ENCODE results near the gene CDH23.
"Not testable (repeated sequence)": the region's sequence is repeated elsewhere in the genome, so short reads cannot be mapped to it uniquely, and the experiment has no call there.

CDH23 gene

DNA sequence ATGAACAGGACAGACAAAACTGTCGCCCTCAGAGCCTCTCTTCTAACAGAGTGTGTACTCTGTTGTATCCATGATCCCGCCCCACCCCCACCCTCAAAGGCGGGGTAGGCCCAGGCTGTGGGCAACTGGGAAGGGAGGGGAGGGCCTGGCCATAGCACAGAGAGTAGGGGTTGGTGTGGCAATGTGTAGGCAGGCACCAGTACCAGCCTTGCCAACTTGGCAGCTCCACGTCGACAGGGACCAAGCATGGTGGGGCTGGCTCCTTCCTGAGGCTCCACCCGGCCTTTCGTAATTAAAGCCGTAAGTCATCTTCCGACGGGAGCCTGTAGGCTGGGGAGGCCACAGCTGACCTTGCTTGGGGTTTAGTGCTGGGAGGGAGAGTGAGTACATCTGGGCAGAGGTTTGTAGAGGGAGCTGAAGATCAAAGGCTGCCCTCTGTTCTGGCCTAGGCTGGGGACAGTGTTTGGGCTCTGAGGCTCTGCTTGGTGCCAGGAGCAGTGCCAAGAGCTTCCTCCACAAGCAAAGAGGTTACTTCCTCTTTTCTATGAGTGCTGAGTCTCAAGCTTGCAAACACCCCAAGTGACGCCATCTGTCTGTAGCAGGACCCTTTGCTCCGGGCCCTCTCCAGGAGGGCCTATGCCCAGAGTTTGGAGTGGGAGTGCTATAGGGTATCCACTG lies 201.2 kb downstream of the CDH23 start:
- no peak for DNase-seq (ENCODE audit: low read depth)
- TF ChIP-seq, protein P1, sequence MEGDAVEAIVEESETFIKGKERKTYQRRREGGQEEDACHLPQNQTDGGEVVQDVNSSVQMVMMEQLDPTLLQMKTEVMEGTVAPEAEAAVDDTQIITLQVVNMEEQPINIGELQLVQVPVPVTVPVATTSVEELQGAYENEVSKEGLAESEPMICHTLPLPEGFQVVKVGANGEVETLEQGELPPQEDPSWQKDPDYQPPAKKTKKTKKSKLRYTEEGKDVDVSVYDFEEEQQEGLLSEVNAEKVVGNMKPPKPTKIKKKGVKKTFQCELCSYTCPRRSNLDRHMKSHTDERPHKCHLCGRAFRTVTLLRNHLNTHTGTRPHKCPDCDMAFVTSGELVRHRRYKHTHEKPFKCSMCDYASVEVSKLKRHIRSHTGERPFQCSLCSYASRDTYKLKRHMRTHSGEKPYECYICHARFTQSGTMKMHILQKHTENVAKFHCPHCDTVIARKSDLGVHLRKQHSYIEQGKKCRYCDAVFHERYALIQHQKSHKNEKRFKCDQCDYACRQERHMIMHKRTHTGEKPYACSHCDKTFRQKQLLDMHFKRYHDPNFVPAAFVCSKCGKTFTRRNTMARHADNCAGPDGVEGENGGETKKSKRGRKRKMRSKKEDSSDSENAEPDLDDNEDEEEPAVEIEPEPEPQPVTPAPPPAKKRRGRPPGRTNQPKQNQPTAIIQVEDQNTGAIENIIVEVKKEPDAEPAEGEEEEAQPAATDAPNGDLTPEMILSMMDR (IDR thresholded peaks at IDR 0.05; ENCODE audit: insufficient read depth, low read depth, low read length, missing control alignments): no peak
- H3K4me3 ChIP-seq (ENCODE audit: low read length): no peak overlapping the region

- no peak overlapping the region for H3K4me3 ChIP-seq (ENCODE audit: low read length)
- TF ChIP-seq, protein P1 (IDR thresholded peaks at IDR 0.05; ENCODE audit: insufficient read depth, low read depth, low read length, missing control alignments): no peak
- DNase-seq (ENCODE audit: low read depth): no peak
Measured at GRCh38 chr10:71598621-71599055, 201.9 kb downstream of the CDH23 start.

- TF ChIP-seq, protein P1 (IDR thresholded peaks at IDR 0.05; ENCODE audit: insufficient read depth, low read depth, low read length, missing control alignments): no peak
- no peak overlapping the region for H3K4me3 ChIP-seq (ENCODE audit: low read length)
- DNase-seq (ENCODE audit: low read depth): no peak
Measured at GRCh38 chr10:71599518-71599917, 202.8 kb downstream of the CDH23 start.

GRCh38 chr10:71600242-71600641 lies 203.5 kb downstream of the CDH23 start:
- not testable (repeated sequence) for H3K4me3 ChIP-seq (ENCODE audit: low read length); DNase-seq (ENCODE audit: low read depth)

DNA sequence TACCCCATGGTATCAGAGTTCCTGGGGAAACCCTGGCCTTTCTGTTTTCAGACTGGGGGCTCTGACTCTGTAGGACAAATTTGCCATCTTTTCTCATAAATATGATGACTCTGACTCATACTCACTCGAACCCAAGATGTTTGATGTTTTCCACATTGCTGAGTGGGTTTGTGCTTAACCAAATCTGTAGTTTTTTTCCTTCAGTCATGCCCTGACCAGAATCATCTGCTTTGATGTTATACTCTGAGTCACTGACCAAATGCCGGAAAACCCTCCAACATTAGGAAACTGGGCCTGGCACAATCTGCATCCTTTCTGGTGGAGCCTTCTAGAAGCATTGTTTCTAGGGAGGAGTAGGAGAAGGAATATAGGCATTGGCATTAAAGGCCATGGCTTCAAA lies 204.1 kb downstream of the CDH23 start:
- no peak overlapping the region for H3K4me3 ChIP-seq (ENCODE audit: low read length)
- DNase-seq (ENCODE audit: low read depth): peak; percentile 38
- TF ChIP-seq, protein P1 (IDR thresholded peaks at IDR 0.05; ENCODE audit: insufficient read depth, low read depth, low read length, missing control alignments): no peak

DNA sequence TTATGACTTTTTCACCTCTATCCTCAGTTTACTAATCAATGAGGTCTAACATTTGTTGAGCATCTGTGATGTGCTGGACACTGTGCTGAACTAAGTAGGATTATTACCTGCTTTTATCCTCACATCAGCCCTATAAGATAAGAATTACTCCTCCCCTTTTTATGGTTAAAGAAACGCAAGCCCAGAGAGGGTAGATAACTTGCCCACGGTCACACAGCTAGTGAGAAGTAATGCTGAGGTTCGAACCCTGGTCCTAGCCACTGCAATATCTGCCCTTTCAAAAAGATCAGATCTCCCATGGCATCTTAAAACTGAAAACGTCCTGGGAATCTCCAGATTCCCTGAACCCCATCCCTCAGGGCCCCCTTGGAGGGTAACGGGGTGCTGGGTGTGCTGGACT lies 204.6 kb downstream of the CDH23 start:
- DNase-seq (ENCODE audit: low read depth): no peak
- TF ChIP-seq, protein P1 (IDR thresholded peaks at IDR 0.05; ENCODE audit: insufficient read depth, low read depth, low read length, missing control alignments): no peak
- H3K4me3 ChIP-seq (ENCODE audit: low read length): no peak overlapping the region

DNA sequence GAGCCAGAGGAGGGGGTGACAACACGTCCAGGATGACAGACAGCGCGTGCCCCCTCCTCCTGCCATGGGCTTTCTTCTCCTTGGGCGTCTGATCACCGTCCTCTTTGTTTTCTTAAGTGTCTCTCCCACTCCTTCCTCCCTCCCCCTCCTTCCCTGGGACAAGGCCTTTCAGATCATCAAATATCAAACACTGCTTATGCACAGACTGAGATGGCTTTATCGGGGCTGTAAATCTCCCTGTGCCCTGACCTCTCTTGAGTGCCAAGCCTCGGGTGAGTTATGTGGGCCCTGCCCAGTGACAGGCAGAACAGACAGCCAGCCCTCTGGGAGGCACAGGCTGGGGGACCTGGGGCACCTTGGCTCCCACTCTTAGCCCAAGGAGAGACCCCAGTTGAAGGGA lies 206.4 kb downstream of the CDH23 start:
- no peak for DNase-seq (ENCODE audit: low read depth)
- no peak overlapping the region for H3K4me3 ChIP-seq (ENCODE audit: low read length)
- TF ChIP-seq, protein P1 (IDR thresholded peaks at IDR 0.05; ENCODE audit: insufficient read depth, low read depth, low read length, missing control alignments): no peak

Data from epithelial cell of esophagus (primary cell).